ENCODE results near the gene CCDC89.

Gene CCDC89

DNA sequence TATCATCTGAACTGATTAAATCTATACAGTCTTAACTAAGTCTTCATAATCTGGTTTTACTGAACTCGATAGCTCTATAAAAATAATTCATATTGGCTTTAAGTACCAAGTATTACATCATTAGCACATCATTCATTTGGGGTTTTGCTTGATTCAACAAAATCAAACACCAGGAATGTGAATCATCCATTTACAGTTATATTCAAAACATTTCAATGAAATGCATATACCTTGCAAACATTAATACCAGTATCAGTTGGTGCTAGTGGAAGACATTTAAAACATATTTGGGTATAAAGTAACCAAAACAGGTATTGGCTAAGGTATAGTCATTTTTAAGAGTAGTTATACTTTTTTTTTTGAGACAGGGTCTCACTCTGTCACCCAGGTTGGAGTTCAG lies 12.2 kb upstream of the CCDC89 start:
- Histone ChIP-seq H3K14ac (ENCODE audit: low read length) (no peak overlapping the region), H2AFZ (ENCODE audit: low read length) (no peak overlapping the region), H4K8ac (ENCODE audit: low read depth, low read length) (no peak overlapping the region), H3K79me1 (ENCODE audit: low read depth, low read length) (no peaks in the 10 kb centered on the region), H4K91ac (ENCODE audit: low read depth, low read length, poor library complexity) (no peak overlapping the region), H2BK12ac (ENCODE audit: low read length) (no peak overlapping the region), H3K4me1 (ENCODE audit: control insufficient read depth in 2 of 2, insufficient read depth in 1 of 2, low read depth in 1 of 2, low read length in 2 of 2) (no peaks in the 10 kb centered on the region), H2BK15ac (ENCODE audit: low read length) (no peak overlapping the region), H2BK5ac (ENCODE audit: low read length) (no peak overlapping the region), H3K4me3 (ENCODE audit: low read length in 2 of 2) (no peak overlapping the region), H3K4me2 (ENCODE audit: insufficient read depth, low read length, poor library complexity, severe bottlenecking) (no peak overlapping the region), H3K9ac (ENCODE audit: low read depth, low read length, poor library complexity) (no peak overlapping the region), H3K4ac (ENCODE audit: low read length) (no peak overlapping the region), H2BK120ac (ENCODE audit: low read depth, low read length) (no peak overlapping the region), H3K36me3 (replicated peaks in 1 of 2; ENCODE audit: control insufficient read depth in 2 of 2, insufficient read depth in 2 of 2, low read length in 2 of 2) (peaks cover 0 to 36% of the 10 kb centered on the region in 2 donors), H3K27ac (replicated peaks; ENCODE audit: low read length) (no peak overlapping the region), H3K23ac (ENCODE audit: low read depth, low read length, poor library complexity) (no peak overlapping the region), H3K9me3 (replicated peaks in 1 of 2; ENCODE audit: control insufficient read depth in 2 of 2, insufficient read depth in 1 of 2, low read depth in 1 of 2, low read length in 2 of 2) (no peaks in the 10 kb centered on the region), H3K18ac (ENCODE audit: low read length) (no peak overlapping the region), H2AK5ac (ENCODE audit: low read depth, low read length) (no peak overlapping the region), H3K27me3 (ENCODE audit: control insufficient read depth in 3 of 3, insufficient read depth in 3 of 3, low read depth in 1 of 3, low read length in 3 of 3) (no peaks in the 10 kb centered on the region)
- no peak for DNase-seq (ENCODE audit: low spot score)
- no CpG with 5 or more reads among the region's 1 CpG for WGBS, 2 donors (ENCODE audit: extremely low coverage in 2 of 2, insufficient read length in 2 of 2, insufficient replicate concordance in 1 of 2)

- Histone ChIP-seq H4K8ac (ENCODE audit: low read depth, low read length) (no peak overlapping the region), H3K9me3 (replicated peaks in 1 of 2; ENCODE audit: control insufficient read depth in 2 of 2, insufficient read depth in 1 of 2, low read depth in 1 of 2, low read length in 2 of 2) (no peaks in the 10 kb centered on the region), H3K4ac (ENCODE audit: low read length) (no peak overlapping the region), H3K23ac (ENCODE audit: low read depth, low read length, poor library complexity) (no peak overlapping the region), H2BK120ac (ENCODE audit: low read depth, low read length) (no peak overlapping the region), H2BK15ac (ENCODE audit: low read length) (no peak overlapping the region), H3K27me3 (ENCODE audit: control insufficient read depth in 3 of 3, insufficient read depth in 3 of 3, low read depth in 1 of 3, low read length in 3 of 3) (no peaks in the 10 kb centered on the region), H3K9ac (ENCODE audit: low read depth, low read length, poor library complexity) (no peak overlapping the region), H4K91ac (ENCODE audit: low read depth, low read length, poor library complexity) (no peak overlapping the region), H2BK12ac (ENCODE audit: low read length) (no peak overlapping the region), H3K4me1 (ENCODE audit: control insufficient read depth in 2 of 2, insufficient read depth in 1 of 2, low read depth in 1 of 2, low read length in 2 of 2) (no peaks in the 10 kb centered on the region), H3K4me2 (ENCODE audit: insufficient read depth, low read length, poor library complexity, severe bottlenecking) (no peak overlapping the region), H3K4me3 (ENCODE audit: low read length in 2 of 2) (no peak overlapping the region), H3K18ac (ENCODE audit: low read length) (no peak overlapping the region), H3K36me3 (replicated peaks in 1 of 2; ENCODE audit: control insufficient read depth in 2 of 2, insufficient read depth in 2 of 2, low read length in 2 of 2) (peaks cover 0 to 36% of the 10 kb centered on the region in 2 donors), H3K14ac (ENCODE audit: low read length) (no peak overlapping the region), H2BK5ac (ENCODE audit: low read length) (no peak overlapping the region), H2AK5ac (ENCODE audit: low read depth, low read length) (no peak overlapping the region), H3K79me1 (ENCODE audit: low read depth, low read length) (no peaks in the 10 kb centered on the region), H3K27ac (replicated peaks; ENCODE audit: low read length) (no peak overlapping the region), H2AFZ (ENCODE audit: low read length) (no peak overlapping the region)
- WGBS, 2 donors (ENCODE audit: extremely low coverage in 2 of 2, insufficient read length in 2 of 2, insufficient replicate concordance in 1 of 2): no CpG with 5 or more reads among the region's 2 CpGs
- no peak for DNase-seq (ENCODE audit: low spot score)
These were observed 11.8 kb upstream of the CCDC89 start for GRCh38 chr11:85697747-85698146.

GRCh38 chr11:85695546-85695945 lies 9.6 kb upstream of the CCDC89 start:
- no peak overlapping the region for H2BK5ac ChIP-seq (ENCODE audit: low read length)
- peaks cover 0 to 36% of the 10 kb centered on the region in 2 donors for H3K36me3 ChIP-seq (replicated peaks in 1 of 2; ENCODE audit: control insufficient read depth in 2 of 2, insufficient read depth in 2 of 2, low read length in 2 of 2)
- H3K9ac ChIP-seq (ENCODE audit: low read depth, low read length, poor library complexity): no peak overlapping the region
- H3K9me3 ChIP-seq (replicated peaks in 1 of 2; ENCODE audit: control insufficient read depth in 2 of 2, insufficient read depth in 1 of 2, low read depth in 1 of 2, low read length in 2 of 2): no peaks in the 10 kb centered on the region
- H3K14ac ChIP-seq (ENCODE audit: low read length): no peak overlapping the region
- no peak overlapping the region for H4K91ac ChIP-seq (ENCODE audit: low read depth, low read length, poor library complexity)
- H3K27me3 ChIP-seq (ENCODE audit: control insufficient read depth in 3 of 3, insufficient read depth in 3 of 3, low read depth in 1 of 3, low read length in 3 of 3): no peaks in the 10 kb centered on the region
- no peak overlapping the region for H3K4ac ChIP-seq (ENCODE audit: low read length)
- no peak overlapping the region for H2AFZ ChIP-seq (ENCODE audit: low read length)
- H3K4me3 ChIP-seq (ENCODE audit: low read length in 2 of 2): no peak overlapping the region
- H4K8ac ChIP-seq (ENCODE audit: low read depth, low read length): no peak overlapping the region
- no peak overlapping the region for H2AK5ac ChIP-seq (ENCODE audit: low read depth, low read length)
- no peaks in the 10 kb centered on the region for H3K79me1 ChIP-seq (ENCODE audit: low read depth, low read length)
- no peak overlapping the region for H3K23ac ChIP-seq (ENCODE audit: low read depth, low read length, poor library complexity)
- H2BK15ac ChIP-seq (ENCODE audit: low read length): no peak overlapping the region
- H2BK120ac ChIP-seq (ENCODE audit: low read depth, low read length): no peak overlapping the region
- H3K27ac ChIP-seq (replicated peaks; ENCODE audit: low read length): no peak overlapping the region
- H3K18ac ChIP-seq (ENCODE audit: low read length): no peak overlapping the region
- no peak overlapping the region for H2BK12ac ChIP-seq (ENCODE audit: low read length)
- H3K4me1 ChIP-seq (ENCODE audit: control insufficient read depth in 2 of 2, insufficient read depth in 1 of 2, low read depth in 1 of 2, low read length in 2 of 2): no peaks in the 10 kb centered on the region
- H3K4me2 ChIP-seq (ENCODE audit: insufficient read depth, low read length, poor library complexity, severe bottlenecking): no peak overlapping the region
- DNase-seq (ENCODE audit: low spot score): no peak

DNA sequence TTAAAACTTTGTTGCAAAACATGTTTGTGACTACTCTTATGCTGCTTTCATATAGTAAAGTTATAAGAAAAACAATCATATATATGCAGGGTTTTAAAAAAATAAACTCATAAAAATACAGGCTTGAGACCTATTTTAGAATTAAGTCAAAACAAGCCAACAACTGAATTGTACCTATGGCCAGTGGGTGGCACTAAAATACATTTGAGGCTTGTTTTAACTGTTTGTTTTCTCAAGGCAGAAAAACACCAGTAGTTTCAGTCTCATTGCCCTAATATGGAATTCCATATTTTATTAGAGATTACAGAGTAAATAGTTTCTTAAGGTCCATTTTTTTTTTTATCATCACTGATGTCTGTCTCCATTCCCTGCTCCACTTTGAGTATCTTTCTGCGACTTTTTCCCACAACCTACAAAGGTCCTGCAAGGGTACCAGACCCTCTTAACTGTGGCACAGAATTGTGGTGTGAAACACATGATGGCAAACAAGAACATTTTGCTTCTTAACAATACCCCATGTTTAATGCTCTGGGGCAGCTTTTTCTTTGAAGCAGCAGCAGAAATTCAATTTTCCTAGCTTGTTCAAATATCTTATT lies 8.5 kb upstream of the CCDC89 start:
- H3K79me1 ChIP-seq (ENCODE audit: low read depth, low read length): no peaks in the 10 kb centered on the region
- no peak overlapping the region for H2BK15ac ChIP-seq (ENCODE audit: low read length)
- no peak for DNase-seq (ENCODE audit: low spot score)
- no peak overlapping the region for H2AK5ac ChIP-seq (ENCODE audit: low read depth, low read length)
- H3K14ac ChIP-seq (ENCODE audit: low read length): no peak overlapping the region
- no peak overlapping the region for H3K4ac ChIP-seq (ENCODE audit: low read length)
- H4K91ac ChIP-seq (ENCODE audit: low read depth, low read length, poor library complexity): no peak overlapping the region
- no peak overlapping the region for H2BK12ac ChIP-seq (ENCODE audit: low read length)
- H3K4me2 ChIP-seq (ENCODE audit: insufficient read depth, low read length, poor library complexity, severe bottlenecking): no peak overlapping the region
- H2BK120ac ChIP-seq (ENCODE audit: low read depth, low read length): no peak overlapping the region
- no peaks in the 10 kb centered on the region for H3K4me1 ChIP-seq (ENCODE audit: control insufficient read depth in 2 of 2, insufficient read depth in 1 of 2, low read depth in 1 of 2, low read length in 2 of 2)
- no peak overlapping the region for H3K27ac ChIP-seq (replicated peaks; ENCODE audit: low read length)
- WGBS, 2 donors (ENCODE audit: extremely low coverage in 2 of 2, insufficient read length in 2 of 2, insufficient replicate concordance in 1 of 2): no CpG with 5 or more reads among the region's 1 CpG
- H3K23ac ChIP-seq (ENCODE audit: low read depth, low read length, poor library complexity): no peak overlapping the region
- H3K9me3 ChIP-seq (replicated peaks in 1 of 2; ENCODE audit: control insufficient read depth in 2 of 2, insufficient read depth in 1 of 2, low read depth in 1 of 2, low read length in 2 of 2): no peaks in the 10 kb centered on the region
- H3K18ac ChIP-seq (ENCODE audit: low read length): no peak overlapping the region
- H3K27me3 ChIP-seq (ENCODE audit: control insufficient read depth in 3 of 3, insufficient read depth in 3 of 3, low read depth in 1 of 3, low read length in 3 of 3): no peaks in the 10 kb centered on the region
- no peak overlapping the region for H3K9ac ChIP-seq (ENCODE audit: low read depth, low read length, poor library complexity)
- peaks cover 0 to 36% of the 10 kb centered on the region in 2 donors for H3K36me3 ChIP-seq (replicated peaks in 1 of 2; ENCODE audit: control insufficient read depth in 2 of 2, insufficient read depth in 2 of 2, low read length in 2 of 2)
- H2AFZ ChIP-seq (ENCODE audit: low read length): no peak overlapping the region
- no peak overlapping the region for H2BK5ac ChIP-seq (ENCODE audit: low read length)
- no peak overlapping the region for H4K8ac ChIP-seq (ENCODE audit: low read depth, low read length)
- no peak overlapping the region for H3K4me3 ChIP-seq (ENCODE audit: low read length in 2 of 2)

All from neuronal stem cell (in vitro differentiated cells).